HG03460 (cell line): ENCODE measurements around the gene NTM.

ENCODE experiments used
- ATAC-seq: cut with Tn5 transposase; IDR thresholded peaks from one replicate; pipeline ENCODE4 v1.9.1; 2021; ENCODE audit not compliant: unreplicated experiment

Gene NTM

DNA sequence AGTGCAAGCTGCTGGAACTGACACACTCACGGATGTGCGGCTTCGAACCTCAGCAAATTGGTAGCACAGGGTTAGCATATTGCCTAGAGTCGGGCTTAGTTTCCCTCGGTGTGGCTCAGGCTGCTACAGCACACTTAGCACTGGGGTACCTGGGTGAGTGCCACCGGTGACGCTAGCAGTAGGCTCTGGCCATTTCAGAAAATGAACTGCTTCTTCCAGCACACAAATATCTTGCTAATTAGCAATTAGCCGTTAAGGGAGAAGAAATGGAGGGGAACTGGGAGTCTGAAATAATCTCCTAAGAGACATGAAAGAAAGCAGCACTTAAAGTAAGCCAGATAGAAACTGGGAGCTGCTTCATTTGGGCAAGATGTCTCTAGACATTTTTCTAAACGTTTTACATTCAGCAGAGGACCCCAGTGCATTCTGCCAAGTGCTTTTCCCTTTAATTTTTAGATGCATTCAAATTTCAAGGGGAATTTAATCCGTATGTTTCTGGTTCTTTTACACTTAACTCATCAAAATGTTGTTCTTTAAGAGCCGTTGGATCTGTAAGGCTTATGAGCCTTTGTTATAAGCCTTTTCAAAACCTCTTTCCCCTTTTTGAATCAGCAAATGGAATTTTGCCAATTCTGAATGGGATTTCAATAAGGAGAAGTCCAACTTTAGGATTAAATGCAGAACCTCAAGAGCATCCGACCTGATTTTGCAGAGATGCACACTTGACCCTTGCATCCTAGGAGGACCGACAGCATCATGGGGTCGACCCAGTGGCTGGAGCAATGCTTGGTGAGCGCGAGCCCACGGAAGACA, 708.1 kb downstream of the NTM start:
- no peak for ATAC-seq

- ATAC-seq = no peak
These were observed 709.7 kb downstream of the NTM start for GRCh38 chr11:132080127-132080526.

DNA sequence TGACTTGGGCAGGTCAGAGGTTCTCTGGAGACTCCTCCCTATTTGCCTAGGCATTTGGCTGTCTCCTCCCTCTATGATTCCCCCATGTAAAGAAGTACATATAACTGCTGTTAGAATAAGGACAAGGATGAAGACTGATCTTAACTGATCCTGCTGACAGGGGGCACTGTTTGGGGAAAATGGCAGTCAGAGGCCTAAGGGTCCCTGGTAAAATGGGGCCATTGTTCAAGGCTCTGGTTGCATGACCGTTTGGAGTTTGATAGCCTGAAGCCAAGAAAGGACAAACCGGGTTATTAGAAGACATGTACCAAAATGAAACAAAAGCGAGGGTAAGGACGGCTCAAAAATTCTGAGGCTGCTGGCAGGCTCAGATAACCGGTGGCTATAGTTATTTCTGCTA, 712.2 kb downstream of the NTM start:
- ATAC-seq = no peak

DNA sequence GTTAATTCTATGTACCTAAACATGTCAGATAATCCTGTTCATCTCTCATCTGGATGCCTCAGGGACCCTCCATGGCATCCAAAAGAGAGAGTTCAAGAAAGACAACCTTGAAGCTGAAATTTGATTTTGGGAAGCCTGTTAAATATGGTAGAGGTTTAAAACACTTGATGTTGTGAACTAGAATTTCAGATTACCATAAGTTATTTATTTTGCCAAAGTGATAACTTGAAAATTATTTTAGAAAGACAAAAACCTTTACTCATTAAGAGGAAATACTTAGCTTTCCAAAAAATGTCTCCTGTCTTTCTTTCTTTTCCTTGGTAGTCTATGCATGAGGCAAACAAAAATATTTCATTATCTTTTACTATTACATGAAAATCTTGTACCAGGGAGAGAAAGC, 714.0 kb downstream of the NTM start:
- no peak for ATAC-seq

- no peak for ATAC-seq
These were observed 716.7 kb downstream of the NTM start for GRCh38 chr11:132087148-132087547.

DNA sequence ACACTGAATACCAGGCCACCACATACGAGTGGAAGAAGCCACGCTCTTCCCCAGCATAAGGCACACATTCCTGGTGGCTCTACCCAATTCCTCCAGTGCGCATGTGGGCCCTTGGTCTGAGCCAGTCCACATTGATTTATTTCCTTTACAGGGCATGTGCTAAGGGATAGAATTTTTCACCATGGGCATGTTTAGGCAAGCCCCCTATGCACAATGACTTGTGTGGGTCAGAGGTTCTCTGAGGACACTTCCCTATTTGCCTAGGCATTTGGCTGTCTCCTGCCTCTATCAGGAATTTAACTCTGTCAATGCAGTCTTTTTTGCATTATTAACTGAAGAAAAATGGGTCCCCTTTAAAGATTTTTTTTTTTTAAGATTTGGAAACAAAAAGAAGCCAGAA, 718.1 kb downstream of the NTM start:
- no peak for ATAC-seq

DNA sequence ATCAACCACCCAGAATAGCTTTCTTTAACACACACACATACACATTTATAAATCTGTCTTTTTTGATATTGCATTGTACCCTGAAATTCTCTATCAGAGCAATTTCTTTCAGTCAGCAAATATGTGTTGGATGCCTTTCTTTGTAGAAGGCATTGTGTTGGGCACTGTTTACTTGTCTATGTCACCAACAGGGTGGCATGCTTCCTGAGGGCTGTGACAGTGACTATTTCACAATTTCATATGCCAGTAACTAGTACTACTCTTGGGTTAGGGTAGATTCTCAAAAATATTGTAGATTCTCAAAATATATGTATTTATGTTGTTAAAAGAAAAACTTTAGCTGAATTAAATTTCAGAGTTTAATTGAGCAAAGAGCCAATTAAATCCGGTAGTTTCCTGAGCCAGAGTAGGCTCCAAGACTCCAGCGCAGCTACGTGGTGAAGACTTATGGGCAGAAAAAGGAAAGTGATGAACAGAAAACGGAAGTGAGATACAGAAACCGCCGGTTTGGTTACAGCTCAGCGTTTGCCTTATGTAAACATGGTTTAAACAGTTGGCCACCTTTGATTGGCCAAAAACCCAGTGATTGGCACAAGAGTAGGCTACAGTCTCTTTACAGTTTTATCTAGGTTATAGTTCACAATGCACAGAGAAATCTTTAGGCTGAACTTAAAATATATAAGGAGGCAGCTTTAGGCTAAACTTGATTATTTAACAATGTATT, 723.3 kb downstream of the NTM start:
- ATAC-seq = no peak

- ATAC-seq = no peak
These were observed 724.2 kb downstream of the NTM start for GRCh38 chr11:132094598-132094997.

- ATAC-seq = no peak
These were observed 725.1 kb downstream of the NTM start for GRCh38 chr11:132095230-132096131.

- ATAC-seq = no peak
These were observed 725.9 kb downstream of the NTM start for GRCh38 chr11:132096132-132096825.

DNA sequence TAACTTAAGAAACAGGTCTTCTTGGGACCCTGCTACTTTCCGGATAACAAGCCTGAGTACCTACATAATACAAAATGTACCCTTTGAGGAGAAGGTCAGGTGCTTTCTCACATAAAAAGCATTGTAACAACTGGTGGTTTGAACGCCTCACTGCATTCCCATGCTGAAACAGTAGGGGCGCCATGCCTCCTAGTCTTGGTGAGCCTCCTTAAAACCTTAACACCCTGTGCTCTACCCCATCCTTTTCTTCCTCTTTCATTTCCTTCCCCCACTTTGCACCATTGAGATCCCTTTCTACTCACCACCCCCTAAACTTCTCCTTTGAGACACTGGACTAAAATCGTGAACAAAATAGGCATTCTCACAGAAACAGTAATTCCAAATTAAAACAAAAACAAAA, 729.3 kb downstream of the NTM start:
- no peak for ATAC-seq

GRCh38 chr11:132100583-132100982, 730.2 kb downstream of the NTM start:
- ATAC-seq = no peak

- no peak for ATAC-seq
These were observed 731.5 kb downstream of the NTM start for GRCh38 chr11:132101881-132102280.

DNA sequence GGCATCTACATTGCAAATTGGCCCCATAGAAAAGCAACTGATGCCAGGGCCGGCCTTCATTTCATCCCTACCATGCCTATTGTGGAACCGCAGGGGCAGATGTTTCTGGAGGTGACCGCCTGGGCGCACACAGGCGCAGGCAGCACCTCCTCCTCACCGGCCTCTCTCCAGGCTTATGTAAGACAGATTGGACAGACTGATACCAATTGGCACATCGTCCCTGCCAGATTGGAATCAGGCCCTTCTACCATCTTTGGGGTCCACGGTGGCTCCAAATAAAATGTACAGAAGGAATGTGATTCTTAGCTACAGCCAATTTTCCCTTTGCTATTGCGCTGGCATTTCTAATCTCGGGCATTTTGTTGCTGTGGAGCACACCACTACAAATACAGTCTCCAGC, 732.6 kb downstream of the NTM start:
- ATAC-seq = no peak

DNA sequence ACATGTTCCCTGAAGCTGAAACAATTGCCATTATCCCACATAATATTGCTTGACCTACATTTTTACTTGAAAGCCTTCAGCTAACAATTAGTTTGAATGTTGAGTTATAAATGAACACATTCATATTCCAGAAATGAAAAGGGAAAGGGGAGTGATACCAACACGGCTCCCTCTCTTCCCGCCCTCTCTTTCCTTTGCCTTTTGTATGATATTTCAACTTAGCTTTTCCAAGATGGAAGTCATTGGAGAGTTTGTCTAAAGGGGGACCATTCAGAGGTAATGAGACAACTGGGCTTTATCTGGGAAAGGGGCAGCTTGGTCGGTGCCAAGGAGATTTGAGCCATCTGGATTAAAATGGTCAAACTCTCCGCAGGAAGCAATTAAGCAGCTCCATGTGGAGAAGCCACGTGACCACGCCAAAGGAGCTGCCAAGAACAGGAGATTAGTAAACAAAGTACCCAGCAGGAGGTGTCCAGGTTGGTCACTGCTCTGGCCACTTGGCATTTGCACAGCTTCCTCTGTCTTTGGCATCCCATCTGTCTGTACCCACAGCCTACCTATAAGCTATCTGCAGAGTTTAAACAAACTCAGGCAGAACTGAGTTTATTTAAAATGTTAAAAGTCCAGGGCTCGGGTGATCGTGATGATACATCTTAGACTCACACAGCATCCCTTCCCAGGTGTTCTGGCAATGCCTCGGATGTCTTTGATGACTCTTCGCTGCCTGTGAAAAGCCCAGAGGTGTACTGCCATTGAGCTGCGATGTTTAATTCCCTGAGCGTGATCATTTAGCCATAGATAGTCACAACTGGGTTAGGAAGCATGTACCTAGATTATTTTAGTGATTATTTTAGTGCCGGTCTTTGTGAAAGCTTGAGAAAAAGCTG, 735.9 kb downstream of the NTM start:
- ATAC-seq = no peak

DNA sequence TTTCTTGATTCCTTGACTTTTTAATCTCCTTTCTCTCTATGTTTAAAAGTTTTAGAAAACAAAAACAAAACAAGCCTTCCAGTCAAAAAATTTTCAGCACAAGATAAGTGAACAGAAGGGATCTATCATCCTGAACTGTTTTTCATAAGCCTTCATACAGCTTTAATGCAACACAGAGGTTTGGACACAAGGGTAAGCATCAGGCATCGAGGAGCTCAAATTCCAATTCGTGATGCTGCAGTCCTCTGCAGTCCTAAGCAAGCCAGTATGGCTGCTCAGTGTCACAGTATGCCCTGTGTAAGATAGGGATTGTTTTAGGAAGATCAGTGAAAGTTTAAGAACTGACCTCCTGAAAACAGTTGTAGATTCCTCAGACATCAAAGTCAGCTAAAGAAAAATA, 740.9 kb downstream of the NTM start:
- ATAC-seq = no peak

- ATAC-seq = no peak
These were observed 741.4 kb downstream of the NTM start for GRCh38 chr11:132111838-132112237.

DNA sequence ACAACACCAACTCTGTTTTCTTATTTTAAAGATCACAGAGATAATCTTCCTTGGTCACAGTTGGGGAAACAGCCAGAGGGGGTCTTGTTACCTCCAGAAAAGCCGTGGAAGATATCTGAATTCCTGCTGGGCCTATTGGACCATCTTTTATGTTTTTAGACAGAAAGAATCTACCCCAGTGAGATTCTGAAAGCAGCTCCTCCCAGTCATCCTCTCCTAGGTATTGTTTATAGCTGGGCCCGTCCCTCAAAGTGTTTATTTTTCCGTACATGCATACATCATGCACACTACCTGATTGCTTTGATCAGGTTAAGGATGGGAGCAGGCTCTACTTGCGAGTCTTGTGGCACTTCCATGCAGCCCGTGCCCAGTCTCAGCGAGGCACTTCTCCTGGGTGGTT, 742.4 kb downstream of the NTM start:
- no peak for ATAC-seq

DNA sequence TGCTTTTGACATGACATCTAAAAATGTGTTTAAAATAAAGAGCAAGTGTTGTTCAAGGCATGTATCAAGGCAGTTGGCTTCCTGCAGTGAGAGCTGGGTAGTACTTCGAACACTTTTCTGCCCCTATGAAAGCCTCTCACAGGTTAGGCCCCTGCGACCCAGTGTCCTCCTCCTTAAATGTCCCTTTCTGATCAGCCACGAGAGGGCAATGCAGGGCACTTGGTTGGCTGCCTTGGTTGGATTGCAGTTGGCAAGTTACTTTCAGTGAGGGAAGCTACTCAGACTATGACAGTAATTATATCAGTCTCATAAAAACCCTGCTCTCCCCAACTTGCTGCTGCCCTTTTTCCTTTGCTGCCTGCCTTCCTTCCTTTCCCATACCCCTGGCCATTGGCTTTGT, 743.8 kb downstream of the NTM start:
- no peak for ATAC-seq

- ATAC-seq = no peak
These were observed 744.3 kb downstream of the NTM start for GRCh38 chr11:132114743-132115142.
